Esophagus muscularis mucosa (tissue), 4 donors: ENCODE measurements around the gene HAUS7. TPM values are rescaled to one million over a fixed set of nuclear protein-coding genes. Genes with fewer than 3 reads are reported as not detected.

Experiments
- DNase-seq: peaks from one replicate; pipeline ENCODE4 v3.0.0-alpha.2; 2017; ENCODE audit errors: extremely low spot score
- H3K27ac ChIP-seq, 4 donors: fragments of 200-600 bp; sonication (generic); replicated peaks in 1 of 4; 1 replicate in 3 of 4; 2 replicates in 1 of 4; pipeline ENCODE4 v1.5.1; 2016 to 2019; ENCODE audit warnings: mild to moderate bottlenecking in 1 of 4
- H3K27me3 ChIP-seq, 4 donors: fragments of 200-600 bp; sonication (generic); one replicate each; pipeline versions ENCODE4 v1.5.1 to v1.6.0; 2016 to 2019
- H3K36me3 ChIP-seq, 4 donors: fragments of 200-600 bp; sonication (generic); one replicate each; pipeline ENCODE4 v1.5.1; 2016 to 2019
- H3K4me1 ChIP-seq, 4 donors: fragments of 200-600 bp; sonication (generic); one replicate each; pipeline ENCODE4 v1.5.1; 2016 to 2019
- H3K4me3 ChIP-seq, 4 donors: fragments of 200-600 bp; sonication (generic); 1 replicate in 2 of 4; 2 replicates in 2 of 4; pipeline ENCODE4 v1.5.1; 2016 to 2019; ENCODE audit warnings: mild to moderate bottlenecking in 4 of 4, moderate library complexity in 1 of 4
- H3K9me3 ChIP-seq, 4 donors: fragments of 200-600 bp; sonication (generic); 1 replicate in 3 of 4; 2 replicates in 1 of 4; pipeline ENCODE4 v1.5.1; 2016 to 2019
- EP300 ChIP-seq: sonication (generic); formaldehyde crosslinking; IDR thresholded peaks from one replicate; pipeline ENCODE4 v1.6.1; 2017; ENCODE audit warnings: antibody characterized with exemption
- POLR2A ChIP-seq: fragments of 450-650 bp; IDR thresholded peaks from one replicate; pipeline ENCODE4 v1.6.1; 2017; ENCODE audit warnings: antibody characterized with exemption, moderate library complexity, mild to moderate bottlenecking, low read depth
- POLR2AphosphoS5 ChIP-seq, 2 donors: sonication (generic); formaldehyde crosslinking; IDR thresholded peaks; one replicate each; pipeline ENCODE4 v1.6.1; 2017; ENCODE audit warnings: antibody characterized with exemption in 2 of 2
- WGBS: methylation state at CpG from one replicate; pipeline ENCODE4 v1.1.5; 2018; 5-methylcytosine and 5-hydroxymethylcytosine counted together
- intact Hi-C: fragments of 100-400 bp; cut with DNase I; formaldehyde crosslinking; loops from one replicate; pipeline ENCODE4 v1.15.1; 2023
- small RNA-seq, 3 donors: library from RNA; depleted of rRNA; stranded (forward); fragments of <200 nt; gene quantifications; one replicate each; pipeline ENCODE3, GENCODE V24; 2016
- total RNA-seq, 4 donors: library from RNA; depleted of rRNA; stranded (reverse); fragments of >200 nt; gene quantifications; one replicate each; pipeline versions ENCODE4 v1.1.0 to v1.2.1, GENCODE V29; 2016
- TF ChIP-seq, protein P1 (sequence below), 3 experiments: fragments of 200-600 bp in 2 of 3; fragments of 450-650 bp in 1 of 3; sonication (generic) in 2 of 3; IDR thresholded peaks; one replicate each; pipeline ENCODE4 v1.5.1; 2017 to 2019; ENCODE audit warnings: antibody characterized with exemption in 3 of 3, mild to moderate bottlenecking in 2 of 3, moderate library complexity in 1 of 3

Gene HAUS7
- total RNA-seq, 4 donors from 2014 or later, result 23.4 to 25.8 (median 24.2) TPM

DNA sequence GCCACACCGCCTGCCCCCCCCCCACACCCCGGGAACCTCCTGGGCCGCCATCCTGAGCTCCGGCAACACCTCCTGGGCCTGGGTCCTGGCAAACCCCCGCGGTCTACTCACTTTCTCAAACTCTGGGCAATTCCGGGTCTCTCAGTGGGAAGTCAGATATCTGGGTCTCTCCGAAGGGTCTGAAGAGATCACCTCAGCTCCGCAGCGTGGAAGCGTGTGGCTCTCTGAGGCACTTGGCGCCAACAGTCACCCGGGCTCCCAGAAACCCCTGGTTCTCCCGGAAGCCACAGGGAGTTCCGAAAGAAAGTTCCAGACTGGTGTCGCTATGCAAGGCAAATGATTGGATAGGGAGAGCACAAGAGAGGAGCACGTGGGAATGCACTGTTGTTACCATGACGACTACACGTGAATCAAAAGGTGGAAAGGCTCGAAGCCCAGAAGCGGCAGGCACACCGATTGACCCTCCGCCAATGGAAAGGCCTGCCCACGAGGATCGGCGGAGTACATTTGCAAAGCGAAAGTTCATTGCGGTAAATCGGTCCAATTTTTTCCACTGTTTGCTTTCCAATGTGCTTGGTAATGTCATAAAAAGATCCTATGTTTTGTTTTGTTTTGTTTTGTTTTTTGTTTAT lies 69.1 kb downstream of the HAUS7 start, which contains the start of gene PNMA6E:
Gene PNMA6E (minus strand): TSS at position 218 of the 632 bp plus-strand sequence. CDS start 2,501 bp downstream, outside the sequence.
- intact Hi-C loops, result no loop called here
- WGBS, result 91% methylated on average over 28 of the region's 29 CpGs
- Histone ChIP-seq H3K4me3 (no peak within 1 kb of the TSS), H3K36me3 (no peaks in the 10 kb centered on the region), H3K27ac (no peak within 1 kb of the TSS), H3K27me3 (no peaks in the 10 kb centered on the region), H3K9me3 (peaks cover 0 to 9% (median 0%) of the 10 kb centered on the region in 4 donors), H3K4me1 (no peaks in the 10 kb centered on the region)
- no peak for DNase-seq
- TF ChIP-seq EP300 (no peak), POLR2AphosphoS5 (IDR thresholded peaks at IDR 0.05) (no peak), POLR2A (no peak)
- TF ChIP-seq, protein P1, sequence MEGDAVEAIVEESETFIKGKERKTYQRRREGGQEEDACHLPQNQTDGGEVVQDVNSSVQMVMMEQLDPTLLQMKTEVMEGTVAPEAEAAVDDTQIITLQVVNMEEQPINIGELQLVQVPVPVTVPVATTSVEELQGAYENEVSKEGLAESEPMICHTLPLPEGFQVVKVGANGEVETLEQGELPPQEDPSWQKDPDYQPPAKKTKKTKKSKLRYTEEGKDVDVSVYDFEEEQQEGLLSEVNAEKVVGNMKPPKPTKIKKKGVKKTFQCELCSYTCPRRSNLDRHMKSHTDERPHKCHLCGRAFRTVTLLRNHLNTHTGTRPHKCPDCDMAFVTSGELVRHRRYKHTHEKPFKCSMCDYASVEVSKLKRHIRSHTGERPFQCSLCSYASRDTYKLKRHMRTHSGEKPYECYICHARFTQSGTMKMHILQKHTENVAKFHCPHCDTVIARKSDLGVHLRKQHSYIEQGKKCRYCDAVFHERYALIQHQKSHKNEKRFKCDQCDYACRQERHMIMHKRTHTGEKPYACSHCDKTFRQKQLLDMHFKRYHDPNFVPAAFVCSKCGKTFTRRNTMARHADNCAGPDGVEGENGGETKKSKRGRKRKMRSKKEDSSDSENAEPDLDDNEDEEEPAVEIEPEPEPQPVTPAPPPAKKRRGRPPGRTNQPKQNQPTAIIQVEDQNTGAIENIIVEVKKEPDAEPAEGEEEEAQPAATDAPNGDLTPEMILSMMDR (IDR thresholded peaks at IDR 0.05), result no peak

DNA sequence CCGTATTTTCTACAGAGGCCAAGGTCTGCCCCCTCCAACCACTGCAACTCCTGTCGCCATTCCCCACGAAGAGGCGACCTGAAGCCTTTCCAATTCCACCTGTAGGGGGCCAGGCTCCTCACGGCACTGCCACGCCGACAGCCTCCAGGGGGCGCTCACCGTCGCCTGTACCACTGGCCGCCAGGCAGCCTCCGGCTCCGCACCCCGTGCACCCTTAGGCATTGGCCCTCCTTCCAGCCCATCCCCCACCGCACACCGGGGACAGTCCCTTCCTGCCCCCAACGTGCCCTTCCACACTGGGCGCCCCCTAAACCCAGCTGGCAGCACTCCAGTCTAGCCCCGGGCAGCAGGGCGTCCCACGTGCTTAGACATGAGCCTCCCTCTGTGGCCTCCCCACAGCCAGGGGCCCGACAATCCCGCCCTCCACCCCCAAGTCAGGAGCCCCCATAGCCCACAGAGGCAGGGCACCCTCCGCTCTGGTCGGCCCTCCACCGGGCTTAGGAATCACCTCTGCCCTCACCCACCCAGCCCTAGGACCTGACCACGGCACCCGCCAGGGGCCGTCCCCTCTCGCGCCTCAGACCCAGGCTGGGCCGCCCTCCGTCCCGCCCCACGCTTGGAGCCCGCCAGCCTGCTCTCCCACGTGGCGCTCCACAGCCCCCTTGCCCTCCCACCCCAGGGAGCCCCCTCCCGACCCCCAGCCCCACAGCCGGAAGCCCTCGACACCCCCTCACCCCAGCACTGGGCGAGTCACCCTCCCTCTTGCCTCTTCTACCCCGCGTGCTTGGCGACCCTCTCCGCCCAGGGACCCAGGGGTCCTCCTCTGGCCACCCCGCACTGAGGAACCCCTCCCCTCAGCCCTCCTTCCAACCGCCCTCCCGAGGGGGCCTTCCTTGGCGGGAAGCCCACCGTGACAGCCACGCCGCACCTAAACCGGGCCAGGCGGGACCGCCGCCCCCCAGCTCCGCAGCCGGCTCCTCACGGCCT lies 69.9 kb downstream of the HAUS7 start:
- no peaks in the 10 kb centered on the region for H3K4me1 ChIP-seq
- WGBS, result 88% methylated on average over 53 of the region's 60 CpGs
- no peak for DNase-seq

DNA sequence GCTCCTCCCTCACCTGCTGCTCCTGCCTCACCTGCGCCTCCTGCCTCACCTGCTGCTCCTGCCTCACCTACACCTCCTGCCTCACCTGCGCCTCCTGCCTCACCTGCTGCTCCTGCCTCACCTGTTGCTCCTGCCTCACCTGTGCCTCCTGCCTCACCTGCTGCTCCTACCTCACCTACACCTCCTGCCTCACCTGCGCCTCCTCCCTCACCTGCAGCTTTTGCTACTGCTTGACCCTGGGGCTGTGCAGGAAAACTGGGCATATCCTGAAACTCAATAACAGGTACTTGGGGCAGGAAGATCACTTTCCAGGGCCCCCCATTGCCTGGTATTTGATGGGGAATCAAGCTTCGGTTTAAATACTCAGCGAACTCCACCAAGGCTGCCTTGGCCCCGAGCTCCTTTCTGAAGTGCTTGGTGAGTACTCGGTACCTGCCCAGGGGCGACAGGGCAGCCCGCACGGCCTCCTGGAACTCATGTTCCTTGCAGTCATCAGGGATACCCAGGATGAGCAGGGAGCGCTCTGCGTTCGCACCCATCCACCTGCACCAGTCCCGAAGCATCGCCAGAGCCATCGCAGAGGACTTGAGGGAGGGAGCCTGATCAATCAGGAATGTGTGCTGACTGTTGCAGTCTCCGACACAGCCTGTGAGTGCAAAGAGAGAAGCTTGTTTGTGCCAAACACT lies 72.0 kb downstream of the HAUS7 start:
- peaks cover 0 to 9% (median 0%) of the 10 kb centered on the region in 4 donors for H3K9me3 ChIP-seq

More for the DNA sequence above, 69.9 kb downstream of the HAUS7 start:
- no peaks in the 10 kb centered on the region for H3K36me3 ChIP-seq
- no peaks in the 10 kb centered on the region for H3K27me3 ChIP-seq
- no peak overlapping the region for H3K4me3 ChIP-seq
- H3K27ac ChIP-seq, result no peak overlapping the region
- intact Hi-C loops, result no loop called here
- peaks cover 0 to 9% (median 0%) of the 10 kb centered on the region in 4 donors for H3K9me3 ChIP-seq
- TF ChIP-seq EP300 (no peak), POLR2AphosphoS5 (IDR thresholded peaks at IDR 0.05) (no peak), POLR2A (no peak)
- TF ChIP-seq, protein P1 (IDR thresholded peaks at IDR 0.05), result peak; percentile 35 to 50 (median 42)

More for the DNA sequence above, 72.0 kb downstream of the HAUS7 start:
- H3K4me1 ChIP-seq, result no peaks in the 10 kb centered on the region
- no peaks in the 10 kb centered on the region for H3K36me3 ChIP-seq
- 91% methylated on average over 7 of the region's 17 CpGs for WGBS
- DNase-seq, result no peak
- no peaks in the 10 kb centered on the region for H3K27me3 ChIP-seq
- H3K27ac ChIP-seq, result no peak overlapping the region
- intact Hi-C loops, result no loop called here
- H3K4me3 ChIP-seq, result no peak overlapping the region
- no peak for TF ChIP-seq POLR2A
- no peak for TF ChIP-seq POLR2AphosphoS5 (IDR thresholded peaks at IDR 0.05)
- TF ChIP-seq EP300, result no peak
- TF ChIP-seq, protein P1 (IDR thresholded peaks at IDR 0.05), result no peak

Small RNA genes lying within 50 kb of the gene (small RNA-seq; reads per million reads assigned to genes)
- gene RN7SL667P, result 0 reads per million in 3 donors

Other genes starting within 250 kb of the HAUS7 start
- not detected for gene PNMA6F, start 148.8 kb downstream of the HAUS7 start, total RNA-seq
- 10 to 100 TPM; 12.5 to 18.4 (median 17.4) TPM for gene ZNF275, start 136.4 kb downstream of the HAUS7 start, total RNA-seq
- gene PNMA6E, start 69.2 kb downstream of the HAUS7 start, total RNA-seq, result not detected
- gene ZFP92, start 59.1 kb downstream of the HAUS7 start, total RNA-seq, result 1 to 10 TPM; 1.2 to 3.2 (median 2.5) TPM
- 1 to 10 TPM in 2 of 4 donors, under 1 TPM in 1, not detected in 1; 0.78 to 2.3 (median 1.2) TPM for gene TREX2, start 24.5 kb downstream of the HAUS7 start, total RNA-seq
- 10 to 100 TPM; 16.6 to 77.8 (median 21.5) TPM for gene BGN, start 24.4 kb upstream of the HAUS7 start, total RNA-seq
- gene ATP2B3, start 47.1 kb upstream of the HAUS7 start, total RNA-seq, result under 1 TPM; under 0.01 to 0.33 (median 0.21) TPM
- gene CCNQ, start 128.6 kb upstream of the HAUS7 start, total RNA-seq, result 10 to 100 TPM; 38.6 to 58.3 (median 49.8) TPM
- gene DUSP9, start 176.6 kb upstream of the HAUS7 start, total RNA-seq, result not detected
- gene PNCK, start 203.2 kb upstream of the HAUS7 start, total RNA-seq, result 10 to 100 TPM; 20.5 to 67.8 (median 26.0) TPM
- gene SLC6A8, start 217.3 kb upstream of the HAUS7 start, total RNA-seq, result 10 to 100 TPM; 41.7 to 62.3 (median 45.6) TPM